ENCODE data around the gene DCST1. TPM values are rescaled to one million over a fixed set of nuclear protein-coding genes. Genes with fewer than 3 reads are reported as not detected.

DCST1 gene
- total and polyA plus RNA-seq, 2 experiments from 2014 or later, result not detected

GRCh38 chr1:155083052-155083541 is 49.5 kb downstream of the DCST1 start:
- no peak for DNase-seq

GRCh38 chr1:155083865-155084721 is 50.5 kb downstream of the DCST1 start:
- H3K4me2 ChIP-seq (ENCODE audit: unreplicated experiment), result peak overlapping the region; percentile 64
- in situ Hi-C loops (cut with MboI), result no loop called here
- H3K9ac ChIP-seq, result peak overlapping the region; percentile 26; the same call in 1 of the 2 replicates
- peaks cover 3% of the 10 kb centered on the region; the same call in 1 of the 2 replicates for H3K4me1 ChIP-seq (ENCODE audit: insufficient read depth)
- peaks cover 49% of the 10 kb centered on the region for H3K27me3 ChIP-seq (replicated peaks; ENCODE audit: insufficient read depth)
- 29 to 30% methylated on average over 16 to 19 of the region's 21 CpGs for WGBS, 2 experiments (ENCODE audit: low coverage in 1 of 2, low lambda C conversion rate in 2 of 2, missing lambda C conversion rate in 2 of 2)
- H3F3A ChIP-seq (ENCODE audit: insufficient read depth), result peaks cover 7% of the 10 kb centered on the region; the same call in 1 of the 2 replicates
- no peak overlapping the region for H3K27ac ChIP-seq
- H3K9me3 ChIP-seq (ENCODE audit: low read depth), result no peaks in the 10 kb centered on the region
- peak overlapping the region; percentile 84 for H3K4me3 ChIP-seq
- no peaks in the 10 kb centered on the region for H4K20me1 ChIP-seq (ENCODE audit: insufficient read depth)
- no peaks in the 10 kb centered on the region for H3K36me3 ChIP-seq (ENCODE audit: low read depth)
- DNase-seq, result peak; percentile 61
- no peaks in the 10 kb centered on the region for H3K79me2 ChIP-seq (ENCODE audit: insufficient read depth)
- H3K9me2 ChIP-seq (ENCODE audit: insufficient read depth), result no peaks in the 10 kb centered on the region
- TF ChIP-seq EZH2phosphoT487 (IDR thresholded peaks at IDR 0.05; ENCODE audit: insufficient read depth, low read depth) (no peak), EZH2 (IDR thresholded peaks at IDR 0.05; ENCODE audit: insufficient read depth, poor library complexity, severe bottlenecking) (no peak)
- peak overlapping the region; percentile 94 for H2AFZ ChIP-seq

More at GRCh38 chr1:155083052-155083541, 49.5 kb downstream of the DCST1 start:
- Histone ChIP-seq H3K9me3 (ENCODE audit: low read depth) (no peaks in the 10 kb centered on the region), H4K20me1 (ENCODE audit: insufficient read depth) (no peaks in the 10 kb centered on the region), H3K79me2 (ENCODE audit: insufficient read depth) (no peaks in the 10 kb centered on the region), H3K9ac (no peak overlapping the region), H3K4me1 (ENCODE audit: insufficient read depth) (peaks cover 5% of the 10 kb centered on the region; the same call in 1 of the 2 replicates), H3K27me3 (replicated peaks; ENCODE audit: insufficient read depth) (peaks cover 49% of the 10 kb centered on the region), H3K36me3 (ENCODE audit: low read depth) (no peaks in the 10 kb centered on the region), H3K4me3 (no peak overlapping the region), H3F3A (ENCODE audit: insufficient read depth) (peaks cover 7% of the 10 kb centered on the region), H3K4me2 (ENCODE audit: unreplicated experiment) (no peak overlapping the region), H2AFZ (no peak overlapping the region), H3K9me2 (ENCODE audit: insufficient read depth) (no peaks in the 10 kb centered on the region), H3K27ac (no peak overlapping the region)
- TF ChIP-seq EZH2phosphoT487 (IDR thresholded peaks at IDR 0.05; ENCODE audit: insufficient read depth, low read depth) (no peak), EZH2 (IDR thresholded peaks at IDR 0.05; ENCODE audit: insufficient read depth, poor library complexity, severe bottlenecking) (peak; percentile 37)
- 45 to 48% methylated on average over 6 of the region's 6 CpGs for WGBS, 2 experiments (ENCODE audit: low coverage in 1 of 2, low lambda C conversion rate in 2 of 2, missing lambda C conversion rate in 2 of 2)
- in situ Hi-C loops (cut with MboI), result no loop called here

- Histone ChIP-seq H3F3A (ENCODE audit: insufficient read depth) (peaks cover 7% of the 10 kb centered on the region; the same call in 1 of the 2 replicates), H3K9me3 (ENCODE audit: low read depth) (no peaks in the 10 kb centered on the region), H3K4me3 (peak overlapping the region; percentile 84), H3K27ac (peak overlapping the region; percentile 52), H3K9ac (peak overlapping the region; percentile 71), H3K36me3 (ENCODE audit: low read depth) (no peaks in the 10 kb centered on the region), H3K9me2 (ENCODE audit: insufficient read depth) (no peaks in the 10 kb centered on the region), H3K27me3 (replicated peaks; ENCODE audit: insufficient read depth) (peaks cover 41% of the 10 kb centered on the region), H3K4me2 (ENCODE audit: unreplicated experiment) (peak overlapping the region; percentile 64), H4K20me1 (ENCODE audit: insufficient read depth) (no peaks in the 10 kb centered on the region), H3K79me2 (ENCODE audit: insufficient read depth) (no peaks in the 10 kb centered on the region), H2AFZ (peak overlapping the region; percentile 94), H3K4me1 (ENCODE audit: insufficient read depth) (no peaks in the 10 kb centered on the region)
- in situ Hi-C loops (cut with MboI), result no loop called here
- 3% methylated on average over 47 to 51 of the region's 67 CpGs for WGBS, 2 experiments (ENCODE audit: low coverage in 1 of 2, low lambda C conversion rate in 2 of 2, missing lambda C conversion rate in 2 of 2)
- peak; percentile 95 for DNase-seq
- TF ChIP-seq EZH2 (IDR thresholded peaks at IDR 0.05; ENCODE audit: insufficient read depth, poor library complexity, severe bottlenecking) (no peak), EZH2phosphoT487 (IDR thresholded peaks at IDR 0.05; ENCODE audit: insufficient read depth, low read depth) (no peak)
Observed at GRCh38 chr1:155084722-155085503, 51.3 kb downstream of the DCST1 start.

- H3K4me2 ChIP-seq (ENCODE audit: unreplicated experiment), result peak overlapping the region; percentile 64
- H4K20me1 ChIP-seq (ENCODE audit: insufficient read depth), result no peaks in the 10 kb centered on the region
- H3K4me3 ChIP-seq, result peak overlapping the region; percentile 84
- 1 to 2% methylated on average over 26 of the region's 32 CpGs for WGBS, 2 experiments (ENCODE audit: low coverage in 1 of 2, low lambda C conversion rate in 2 of 2, missing lambda C conversion rate in 2 of 2)
- no peaks in the 10 kb centered on the region for H3K9me3 ChIP-seq (ENCODE audit: low read depth)
- peak; percentile 88 for DNase-seq
- H3K9me2 ChIP-seq (ENCODE audit: insufficient read depth), result no peaks in the 10 kb centered on the region
- H3K4me1 ChIP-seq (ENCODE audit: insufficient read depth), result no peaks in the 10 kb centered on the region
- H3K36me3 ChIP-seq (ENCODE audit: low read depth), result no peaks in the 10 kb centered on the region
- H3K27me3 ChIP-seq (replicated peaks; ENCODE audit: insufficient read depth), result peaks cover 34% of the 10 kb centered on the region
- peak overlapping the region; percentile 52 for H3K27ac ChIP-seq
- peaks cover 7% of the 10 kb centered on the region; the same call in 1 of the 2 replicates for H3F3A ChIP-seq (ENCODE audit: insufficient read depth)
- TF ChIP-seq EZH2phosphoT487 (IDR thresholded peaks at IDR 0.05; ENCODE audit: insufficient read depth, low read depth), result no peak
- TF ChIP-seq EZH2 (IDR thresholded peaks at IDR 0.05; ENCODE audit: insufficient read depth, poor library complexity, severe bottlenecking), result no peak
- peak overlapping the region; percentile 71 for H3K9ac ChIP-seq
- no peaks in the 10 kb centered on the region for H3K79me2 ChIP-seq (ENCODE audit: insufficient read depth)
- in situ Hi-C loops (cut with MboI), result no loop called here
- peak overlapping the region; percentile 94 for H2AFZ ChIP-seq
Observed at GRCh38 chr1:155085504-155086127, 52.0 kb downstream of the DCST1 start.

Measured in GM23248 (cell line).